Choroid plexus epithelial cell (primary cell): ENCODE data around the gene TEAD1.

Source experiments
- DNase-seq: peaks from one replicate; pipeline ENCODE4 v3.0.0-alpha.2; 2010; ENCODE audit warnings: low read depth
- H3K4me3 ChIP-seq: 2 replicates; pipeline ENCODE4 v1.5.1; 2011; ENCODE audit warnings: low read depth, mild to moderate bottlenecking, control low read depth, low read length, moderate library complexity
- TF ChIP-seq, protein P1 (sequence below): conservative IDR thresholded peaks from 2 replicates; pipeline ENCODE4 v1.5.1; 2011; ENCODE audit warnings: low read depth, mild to moderate bottlenecking, control low read depth, inconsistent platforms, low read length, moderate library complexity

The TEAD1 gene

DNA sequence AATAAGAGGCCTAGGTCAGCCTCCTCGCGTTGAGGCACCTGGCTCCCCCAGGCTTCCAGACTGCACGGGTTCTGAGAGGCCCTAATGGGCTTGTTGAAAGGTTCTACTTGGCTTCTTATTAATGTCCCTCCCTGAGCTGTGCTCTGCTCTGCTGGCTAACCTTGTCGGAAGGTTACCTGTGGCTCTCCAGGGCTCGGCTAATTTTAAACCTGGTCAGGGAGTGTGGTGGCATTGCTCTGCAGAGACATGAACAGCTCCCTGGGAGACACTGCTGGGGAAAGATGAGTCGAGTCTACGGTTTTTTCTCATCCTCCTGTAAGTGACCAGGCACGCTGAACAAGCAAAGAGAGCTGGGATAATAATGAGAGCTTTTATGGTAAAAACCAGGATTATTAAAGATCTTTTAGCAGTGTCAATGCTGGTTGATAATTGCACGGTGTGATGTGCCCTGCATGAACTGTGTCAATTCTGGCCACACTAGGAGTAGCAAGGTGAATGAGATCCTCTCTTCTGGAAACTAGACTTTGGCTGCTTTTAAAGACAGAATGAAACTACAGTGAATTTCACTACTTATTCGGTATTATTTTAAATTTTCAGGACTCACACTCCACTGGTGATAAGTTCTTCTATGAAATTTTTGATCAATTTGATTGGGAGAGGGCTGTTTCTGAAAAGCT, 70.7 kb downstream of the TEAD1 start:
- peak; percentile 26 for DNase-seq

DNA sequence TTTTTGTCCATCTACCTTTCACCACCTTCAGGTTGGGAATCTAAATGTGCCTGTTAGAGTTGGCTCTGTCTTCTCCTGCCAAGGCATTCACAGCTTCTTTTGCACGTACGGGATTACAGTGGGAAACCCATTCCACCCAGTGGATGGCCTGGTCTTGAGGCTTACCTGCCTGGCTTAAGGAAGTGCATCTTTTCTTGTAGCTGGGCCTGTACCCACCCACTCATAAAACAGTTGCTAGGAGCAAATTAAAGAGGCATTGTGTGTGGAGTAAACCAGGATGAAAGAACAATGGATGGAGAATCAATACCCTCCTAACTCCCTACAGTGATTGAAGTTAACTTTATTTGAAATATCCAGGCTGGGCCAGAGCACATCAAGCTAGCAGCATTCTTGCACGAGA, 71.6 kb downstream of the TEAD1 start:
- no peak overlapping the region for H3K4me3 ChIP-seq
- DNase-seq = no peak
- TF ChIP-seq, protein P1, sequence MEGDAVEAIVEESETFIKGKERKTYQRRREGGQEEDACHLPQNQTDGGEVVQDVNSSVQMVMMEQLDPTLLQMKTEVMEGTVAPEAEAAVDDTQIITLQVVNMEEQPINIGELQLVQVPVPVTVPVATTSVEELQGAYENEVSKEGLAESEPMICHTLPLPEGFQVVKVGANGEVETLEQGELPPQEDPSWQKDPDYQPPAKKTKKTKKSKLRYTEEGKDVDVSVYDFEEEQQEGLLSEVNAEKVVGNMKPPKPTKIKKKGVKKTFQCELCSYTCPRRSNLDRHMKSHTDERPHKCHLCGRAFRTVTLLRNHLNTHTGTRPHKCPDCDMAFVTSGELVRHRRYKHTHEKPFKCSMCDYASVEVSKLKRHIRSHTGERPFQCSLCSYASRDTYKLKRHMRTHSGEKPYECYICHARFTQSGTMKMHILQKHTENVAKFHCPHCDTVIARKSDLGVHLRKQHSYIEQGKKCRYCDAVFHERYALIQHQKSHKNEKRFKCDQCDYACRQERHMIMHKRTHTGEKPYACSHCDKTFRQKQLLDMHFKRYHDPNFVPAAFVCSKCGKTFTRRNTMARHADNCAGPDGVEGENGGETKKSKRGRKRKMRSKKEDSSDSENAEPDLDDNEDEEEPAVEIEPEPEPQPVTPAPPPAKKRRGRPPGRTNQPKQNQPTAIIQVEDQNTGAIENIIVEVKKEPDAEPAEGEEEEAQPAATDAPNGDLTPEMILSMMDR = no peak

More for the DNA sequence above, 70.7 kb downstream of the TEAD1 start:
- H3K4me3 ChIP-seq = no peak overlapping the region
- TF ChIP-seq, protein P1 = no peak

DNA sequence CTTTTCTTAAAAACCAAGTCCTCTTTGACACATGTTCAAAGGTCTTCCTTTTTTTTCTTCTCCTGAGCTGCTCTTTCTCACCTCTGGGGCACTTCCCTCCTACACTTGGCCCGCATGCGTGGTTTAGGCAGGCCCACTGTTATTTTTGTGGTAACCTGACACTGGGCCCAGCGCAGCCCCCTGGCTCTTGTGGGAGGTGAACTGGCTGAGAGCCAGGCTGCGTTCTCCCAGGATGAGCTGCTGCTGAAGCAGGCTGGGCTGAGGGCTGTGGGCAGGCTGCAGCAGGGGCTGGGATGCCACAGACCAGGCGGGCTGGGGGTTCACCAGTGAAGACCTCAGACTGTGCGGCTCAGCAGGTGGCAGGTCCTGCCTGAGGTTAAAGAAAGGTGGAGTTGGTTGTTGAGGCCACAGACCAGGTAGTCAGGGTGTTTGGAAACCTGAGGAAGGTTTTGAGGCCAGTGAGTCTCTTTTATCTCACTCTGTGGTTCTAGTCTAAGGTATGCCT, 72.4 kb downstream of the TEAD1 start:
- TF ChIP-seq, protein P1 = peak; percentile 14
- peak; percentile 95 for DNase-seq
- no peak overlapping the region for H3K4me3 ChIP-seq

DNA sequence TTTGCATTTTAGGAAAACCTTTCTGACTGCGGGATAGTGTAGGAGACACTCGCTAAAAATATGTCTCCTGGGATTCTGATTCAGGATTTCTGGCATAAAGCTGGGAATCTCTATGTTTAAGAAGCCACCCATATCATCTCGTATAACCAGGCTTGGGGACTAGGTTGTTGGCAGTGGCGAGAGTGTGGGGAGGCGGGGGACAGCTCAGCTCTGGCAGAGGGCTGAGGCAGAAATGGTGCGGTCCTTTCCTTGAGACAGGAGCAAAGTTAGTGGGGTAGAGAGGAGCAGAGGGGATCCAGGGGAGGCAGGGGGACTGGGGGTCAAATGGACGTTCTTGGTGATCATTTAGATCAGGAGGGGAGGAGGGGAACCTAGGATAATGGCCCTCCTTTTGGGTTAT, 74.3 kb downstream of the TEAD1 start:
- H3K4me3 ChIP-seq = no peak overlapping the region
- TF ChIP-seq, protein P1 = no peak
- no peak for DNase-seq

DNA sequence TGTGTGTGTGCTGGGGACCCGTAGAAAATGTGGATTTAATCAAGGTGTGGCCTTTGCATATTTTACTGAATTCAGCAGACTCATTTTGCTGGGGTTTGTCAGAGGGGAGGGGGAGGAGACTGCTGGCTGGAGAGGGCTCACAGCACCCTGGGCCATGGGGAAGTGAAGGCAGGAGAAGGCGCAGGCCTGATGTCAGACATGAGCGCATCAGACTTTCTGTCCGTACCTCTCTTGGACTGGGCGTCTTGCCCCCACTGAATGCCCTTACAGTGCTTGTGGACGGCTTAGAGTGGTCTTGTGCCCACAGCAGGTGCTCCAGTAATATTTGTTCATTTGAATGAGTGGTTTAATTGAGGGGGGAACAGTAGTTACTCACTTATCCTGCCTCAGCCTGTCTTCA, 75.2 kb downstream of the TEAD1 start:
- TF ChIP-seq, protein P1 = no peak
- H3K4me3 ChIP-seq = no peak overlapping the region
- DNase-seq = no peak

DNA sequence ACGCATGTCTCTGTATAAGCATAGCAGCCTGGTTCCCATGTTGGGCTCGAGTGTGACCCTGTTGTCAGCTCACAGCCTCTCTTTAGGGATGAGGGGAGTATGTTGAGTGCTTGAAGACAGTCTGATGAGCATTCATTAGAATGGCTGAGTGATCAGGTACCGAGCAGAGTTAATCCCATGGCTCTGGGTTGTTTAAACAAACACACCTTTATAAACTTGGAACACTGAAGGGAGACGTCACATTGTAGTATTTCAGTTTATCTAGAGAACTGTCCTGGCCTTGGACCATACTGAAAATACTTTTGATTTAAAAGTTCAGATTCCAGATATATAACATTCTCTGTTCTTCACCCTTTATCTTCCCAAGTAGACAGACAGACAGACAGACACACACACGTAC, 76.0 kb downstream of the TEAD1 start:
- no peak for DNase-seq
- TF ChIP-seq, protein P1 = no peak

More for the DNA sequence above, 76.0 kb downstream of the TEAD1 start:
- H3K4me3 ChIP-seq = no peak overlapping the region
